ENCODE data around the gene TMEM14C. TPM values are rescaled to one million over a fixed set of nuclear protein-coding genes. Genes with fewer than 3 reads are reported as not detected.

The TMEM14C gene
- polyA plus RNA-seq, 1 donor (not counting 4 experiments of a cell fraction or from before 2014, with no cell fraction given), result 304 TPM

GRCh38 chr6:10778230-10778629 is 55.4 kb downstream of the TMEM14C start:
- FAIRE-seq (no peak), DNase-seq (ENCODE audit: low read depth, low spot score) (no peak)
- TF ChIP-seq EZH2 (IDR thresholded peaks at IDR 0.05; ENCODE audit: low read length), result no peak
- TF ChIP-seq, protein P1, sequence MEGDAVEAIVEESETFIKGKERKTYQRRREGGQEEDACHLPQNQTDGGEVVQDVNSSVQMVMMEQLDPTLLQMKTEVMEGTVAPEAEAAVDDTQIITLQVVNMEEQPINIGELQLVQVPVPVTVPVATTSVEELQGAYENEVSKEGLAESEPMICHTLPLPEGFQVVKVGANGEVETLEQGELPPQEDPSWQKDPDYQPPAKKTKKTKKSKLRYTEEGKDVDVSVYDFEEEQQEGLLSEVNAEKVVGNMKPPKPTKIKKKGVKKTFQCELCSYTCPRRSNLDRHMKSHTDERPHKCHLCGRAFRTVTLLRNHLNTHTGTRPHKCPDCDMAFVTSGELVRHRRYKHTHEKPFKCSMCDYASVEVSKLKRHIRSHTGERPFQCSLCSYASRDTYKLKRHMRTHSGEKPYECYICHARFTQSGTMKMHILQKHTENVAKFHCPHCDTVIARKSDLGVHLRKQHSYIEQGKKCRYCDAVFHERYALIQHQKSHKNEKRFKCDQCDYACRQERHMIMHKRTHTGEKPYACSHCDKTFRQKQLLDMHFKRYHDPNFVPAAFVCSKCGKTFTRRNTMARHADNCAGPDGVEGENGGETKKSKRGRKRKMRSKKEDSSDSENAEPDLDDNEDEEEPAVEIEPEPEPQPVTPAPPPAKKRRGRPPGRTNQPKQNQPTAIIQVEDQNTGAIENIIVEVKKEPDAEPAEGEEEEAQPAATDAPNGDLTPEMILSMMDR (optimal IDR thresholded peaks at IDR 0.05 in 1 of 3, IDR thresholded peaks at IDR 0.05 in 1 of 3, conservative IDR thresholded peaks at IDR 0.05 in 1 of 3; ENCODE audit: extremely low read depth in 1 of 3, insufficient read depth in 2 of 3, low read length in 3 of 3), result no peak
- Histone ChIP-seq H3K27ac (ENCODE audit: control insufficient read depth, insufficient read depth, low read length) (no peak overlapping the region), H3K4me3 (ENCODE audit: control insufficient read depth in 2 of 3, extremely low read depth in 1 of 3, insufficient read depth in 2 of 3, low read depth in 1 of 3, low read length in 3 of 3) (no peak overlapping the region), H3K4me1 (ENCODE audit: control insufficient read depth, extremely low read depth, insufficient read depth, low read length) (no peaks in the 10 kb centered on the region), H3K4me2 (ENCODE audit: control insufficient read depth, extremely low read depth, insufficient read depth, low read depth, low read length) (no peak overlapping the region), H3K9me3 (ENCODE audit: control insufficient read depth, low read depth, low read length) (no peaks in the 10 kb centered on the region), H3K79me2 (ENCODE audit: control insufficient read depth, insufficient read depth, low read length) (no peaks in the 10 kb centered on the region), H3K9me1 (ENCODE audit: control insufficient read depth, extremely low read depth, insufficient read depth, low read length) (no peaks in the 10 kb centered on the region), H3K27me3 (ENCODE audit: control insufficient read depth, extremely low read depth, insufficient read depth, low read length) (no peaks in the 10 kb centered on the region), H2AFZ (ENCODE audit: control insufficient read depth, low read length) (no peak overlapping the region), H3K36me3 (ENCODE audit: control insufficient read depth in 2 of 2, extremely low read depth in 1 of 2, insufficient read depth in 2 of 2, low read length in 2 of 2) (no peaks in the 10 kb centered on the region), H3K9ac (ENCODE audit: control insufficient read depth, extremely low read depth, insufficient read depth, low read length) (no peak overlapping the region), H4K20me1 (ENCODE audit: control insufficient read depth, extremely low read depth, insufficient read depth, low read length) (no peaks in the 10 kb centered on the region)
- dilution Hi-C loops (cut with MboI; ENCODE audit: extremely low pct_ligation_motif_present, low sequenced_read_pairs), result no loop called here

GRCh38 chr6:10779076-10779475 is 56.2 kb downstream of the TMEM14C start:
- Histone ChIP-seq H3K79me2 (ENCODE audit: control insufficient read depth, insufficient read depth, low read length) (no peaks in the 10 kb centered on the region), H3K9ac (ENCODE audit: control insufficient read depth, extremely low read depth, insufficient read depth, low read length) (no peak overlapping the region), H3K36me3 (ENCODE audit: control insufficient read depth in 2 of 2, extremely low read depth in 1 of 2, insufficient read depth in 2 of 2, low read length in 2 of 2) (no peaks in the 10 kb centered on the region), H3K9me1 (ENCODE audit: control insufficient read depth, extremely low read depth, insufficient read depth, low read length) (no peaks in the 10 kb centered on the region), H3K4me3 (ENCODE audit: control insufficient read depth in 2 of 3, extremely low read depth in 1 of 3, insufficient read depth in 2 of 3, low read depth in 1 of 3, low read length in 3 of 3) (no peak overlapping the region), H2AFZ (ENCODE audit: control insufficient read depth, low read length) (no peak overlapping the region), H3K4me1 (ENCODE audit: control insufficient read depth, extremely low read depth, insufficient read depth, low read length) (no peaks in the 10 kb centered on the region), H3K9me3 (ENCODE audit: control insufficient read depth, low read depth, low read length) (no peaks in the 10 kb centered on the region), H3K4me2 (ENCODE audit: control insufficient read depth, extremely low read depth, insufficient read depth, low read depth, low read length) (no peak overlapping the region), H3K27ac (ENCODE audit: control insufficient read depth, insufficient read depth, low read length) (no peak overlapping the region), H3K27me3 (ENCODE audit: control insufficient read depth, extremely low read depth, insufficient read depth, low read length) (no peaks in the 10 kb centered on the region), H4K20me1 (ENCODE audit: control insufficient read depth, extremely low read depth, insufficient read depth, low read length) (no peaks in the 10 kb centered on the region)
- dilution Hi-C loops (cut with MboI; ENCODE audit: extremely low pct_ligation_motif_present, low sequenced_read_pairs), result no loop called here
- no peak for FAIRE-seq
- no peak for DNase-seq (ENCODE audit: low read depth, low spot score)
- TF ChIP-seq EZH2 (IDR thresholded peaks at IDR 0.05; ENCODE audit: low read length), result no peak
- TF ChIP-seq, protein P1 (optimal IDR thresholded peaks at IDR 0.05 in 1 of 3, IDR thresholded peaks at IDR 0.05 in 1 of 3, conservative IDR thresholded peaks at IDR 0.05 in 1 of 3; ENCODE audit: extremely low read depth in 1 of 3, insufficient read depth in 2 of 3, low read length in 3 of 3), result no peak

Small RNAs within 50 kb of the gene (small RNA-seq; reads per million reads assigned to genes)
- gene RF00019 (ENCODE audit: insufficient read length in 3 of 3, low read depth in 3 of 3, low replicate concordance in 1 of 3) (0 reads per million in 3 experiments), gene RNA5SP203 (ENCODE audit: insufficient read length in 3 of 3, low read depth in 3 of 3, low replicate concordance in 1 of 3) (0 reads per million in 3 experiments)

Other genes with a start within 250 kb of the TMEM14C start
- gene GCNT2, start 201.7 kb upstream of the TMEM14C start, polyA plus RNA-seq, result 5.6 to 9.3 TPM (median 7.3 TPM) in 3 replicates
- not detected in 3 replicates for gene C6orf52, start 28.5 kb upstream of the TMEM14C start, polyA plus RNA-seq
- 23.8 to 36.3 TPM (median 33.0 TPM) in 3 replicates for gene PAK1IP1, start 28.1 kb upstream of the TMEM14C start, polyA plus RNA-seq
- gene TMEM14B, start 24.7 kb downstream of the TMEM14C start, polyA plus RNA-seq, result 86.2 to 157 TPM (median 96.2 TPM) in 3 replicates
- gene MAK, start 115.5 kb downstream of the TMEM14C start, polyA plus RNA-seq, result 0.02 to 0.03 TPM in 2 of 3 replicates, not detected in the other
- not detected in 3 replicates for gene GCM2, start 159.0 kb downstream of the TMEM14C start, polyA plus RNA-seq
- gene SYCP2L, start 164.0 kb downstream of the TMEM14C start, polyA plus RNA-seq, result 0.44 to 1.3 TPM (median 0.76 TPM) in 3 replicates

Data from keratinocyte (primary cell).